Nucleus accumbens (tissue), 56 donors: ENCODE measurements around the gene FHL3.
"Not testable (repeated sequence)": the region's sequence is repeated elsewhere in the genome, so short reads cannot be mapped to it uniquely, and the experiment has no call there.

Experiments
- DNase-seq, 56 donors: peaks; one replicate each; lab custom pipeline; 2025; lab: John Stamatoyannopoulos, UW

Gene FHL3

DNA sequence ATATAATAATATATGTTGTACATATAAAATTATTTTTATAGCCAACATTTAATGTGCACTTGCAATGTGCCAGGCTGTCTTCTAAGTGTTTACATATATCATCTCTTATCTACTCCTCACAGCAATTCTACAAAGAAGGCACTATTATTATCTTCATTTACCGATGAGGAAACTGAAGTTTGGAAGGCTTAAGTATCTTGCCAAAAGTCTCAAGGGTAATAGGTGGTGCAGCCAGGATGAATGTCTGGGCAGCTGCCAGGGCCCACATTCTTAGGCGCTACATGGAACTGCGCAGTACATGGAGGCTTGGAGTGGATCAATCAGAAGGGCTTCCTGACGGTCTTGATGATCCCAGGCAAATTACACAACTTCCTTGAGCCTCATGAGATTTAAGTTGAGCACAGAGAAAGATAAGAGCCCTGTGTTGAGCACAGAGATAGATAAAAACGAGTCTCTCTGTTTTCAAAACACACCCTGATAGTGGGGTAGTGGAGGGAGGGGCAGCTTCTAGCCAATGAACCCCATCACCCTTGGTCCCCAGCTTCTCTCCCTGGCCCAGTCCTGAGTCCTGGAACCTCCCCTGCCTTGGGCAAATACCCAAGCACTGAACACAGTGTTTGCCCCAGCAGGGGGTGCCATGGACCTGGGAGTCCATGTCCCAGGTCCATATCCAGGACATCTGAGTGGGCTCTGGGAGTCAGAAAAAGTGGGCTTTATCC, 32.1 kb upstream of the FHL3 start:
- DNase-seq, result no peak

DNA sequence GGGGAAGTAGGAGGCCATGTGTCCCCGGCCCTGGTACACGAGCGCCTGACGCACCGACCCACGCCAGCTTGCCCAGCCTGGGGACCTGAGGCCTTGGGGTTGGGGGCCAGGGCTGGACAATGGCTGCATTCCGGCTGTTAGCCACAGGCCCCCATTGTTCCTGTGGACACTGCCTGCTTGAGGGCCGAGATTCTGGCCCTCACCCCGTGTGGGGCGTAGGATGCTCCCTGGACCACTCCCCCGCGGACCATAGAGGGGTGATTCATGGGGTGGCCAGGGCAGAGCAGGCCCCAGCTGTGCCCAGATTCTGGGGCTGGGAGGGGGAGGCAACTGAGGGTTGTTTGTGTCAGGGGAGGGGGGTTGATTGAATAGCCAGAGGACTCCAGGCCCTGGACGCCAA, 29.6 kb upstream of the FHL3 start:
- peak in 1 of 56 donors; percentile 32 for DNase-seq

DNA sequence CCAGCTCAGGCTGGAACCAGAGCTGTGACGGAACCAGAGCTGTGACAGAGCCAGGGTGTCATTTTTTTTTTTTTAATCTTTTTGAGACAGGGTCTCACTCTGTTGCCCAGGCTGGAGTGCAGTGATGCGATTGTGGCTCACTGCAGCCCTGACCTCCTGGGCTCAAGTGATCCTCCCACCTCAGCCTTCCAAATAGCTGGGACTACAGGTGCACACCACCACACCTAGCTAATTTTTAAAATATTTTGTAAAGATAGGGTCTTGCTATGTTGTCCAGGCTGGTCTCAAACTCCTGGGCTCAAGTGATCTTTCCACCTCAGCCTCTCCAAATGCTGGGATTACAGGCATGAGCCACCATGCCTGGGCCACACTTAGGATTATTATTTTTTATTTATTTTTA, 27.7 kb upstream of the FHL3 start:
- not testable (repeated sequence) for DNase-seq

DNA sequence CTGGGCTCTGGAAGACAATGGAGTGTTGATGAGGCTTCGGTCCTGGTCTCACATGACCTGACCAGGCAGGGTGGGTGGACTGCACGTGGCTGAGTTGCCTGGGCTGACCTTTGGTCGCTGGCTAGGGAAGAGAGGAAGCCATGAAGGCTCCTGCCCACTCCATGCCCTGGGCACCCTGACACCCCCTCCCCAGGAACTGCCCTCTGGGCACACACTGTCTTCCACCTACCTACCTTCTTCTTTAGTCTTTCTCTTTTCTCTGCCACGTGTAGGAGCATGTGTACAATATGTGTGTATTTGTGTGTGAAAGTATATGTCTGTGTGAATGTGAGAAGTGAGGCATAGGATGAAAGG, 26.2 kb upstream of the FHL3 start:
- DNase-seq, result no peak

- peak in 1 of 56 donors; percentile 11 for DNase-seq
Measured at GRCh38 chr1:38030596-38031512, 25.5 kb upstream of the FHL3 start.

- DNase-seq, result peak in 4 of 56 donors; percentile 17 to 48 (median 30)
Measured at GRCh38 chr1:38029685-38030511, 24.6 kb upstream of the FHL3 start.

- peak in 12 of 56 donors; percentile 20 to 63 (median 48) for DNase-seq
Measured at GRCh38 chr1:38029081-38029681, 23.9 kb upstream of the FHL3 start.

DNA sequence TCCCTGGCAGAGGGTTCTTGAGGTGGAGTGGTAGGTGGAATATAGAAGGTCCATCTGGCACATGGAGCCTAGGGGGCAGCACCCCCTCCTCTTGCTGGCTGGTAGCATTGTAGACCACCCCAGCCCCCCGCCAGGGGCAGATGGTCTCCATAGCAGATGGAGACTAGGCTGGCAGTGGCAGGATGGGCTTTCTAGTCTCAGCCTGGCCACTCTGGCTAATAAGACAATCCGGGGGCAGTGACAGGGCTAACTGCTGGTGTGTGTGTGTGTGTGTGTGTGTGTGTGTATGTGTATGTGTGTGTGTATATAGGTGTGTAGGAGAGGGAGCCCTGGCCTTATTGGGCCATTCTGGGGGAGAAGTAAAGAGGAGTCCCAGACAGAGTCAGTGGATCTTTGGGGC, 23.4 kb upstream of the FHL3 start:
- DNase-seq, result no peak

- DNase-seq, result no peak
Measured at GRCh38 chr1:38028105-38028591, 22.8 kb upstream of the FHL3 start.

DNA sequence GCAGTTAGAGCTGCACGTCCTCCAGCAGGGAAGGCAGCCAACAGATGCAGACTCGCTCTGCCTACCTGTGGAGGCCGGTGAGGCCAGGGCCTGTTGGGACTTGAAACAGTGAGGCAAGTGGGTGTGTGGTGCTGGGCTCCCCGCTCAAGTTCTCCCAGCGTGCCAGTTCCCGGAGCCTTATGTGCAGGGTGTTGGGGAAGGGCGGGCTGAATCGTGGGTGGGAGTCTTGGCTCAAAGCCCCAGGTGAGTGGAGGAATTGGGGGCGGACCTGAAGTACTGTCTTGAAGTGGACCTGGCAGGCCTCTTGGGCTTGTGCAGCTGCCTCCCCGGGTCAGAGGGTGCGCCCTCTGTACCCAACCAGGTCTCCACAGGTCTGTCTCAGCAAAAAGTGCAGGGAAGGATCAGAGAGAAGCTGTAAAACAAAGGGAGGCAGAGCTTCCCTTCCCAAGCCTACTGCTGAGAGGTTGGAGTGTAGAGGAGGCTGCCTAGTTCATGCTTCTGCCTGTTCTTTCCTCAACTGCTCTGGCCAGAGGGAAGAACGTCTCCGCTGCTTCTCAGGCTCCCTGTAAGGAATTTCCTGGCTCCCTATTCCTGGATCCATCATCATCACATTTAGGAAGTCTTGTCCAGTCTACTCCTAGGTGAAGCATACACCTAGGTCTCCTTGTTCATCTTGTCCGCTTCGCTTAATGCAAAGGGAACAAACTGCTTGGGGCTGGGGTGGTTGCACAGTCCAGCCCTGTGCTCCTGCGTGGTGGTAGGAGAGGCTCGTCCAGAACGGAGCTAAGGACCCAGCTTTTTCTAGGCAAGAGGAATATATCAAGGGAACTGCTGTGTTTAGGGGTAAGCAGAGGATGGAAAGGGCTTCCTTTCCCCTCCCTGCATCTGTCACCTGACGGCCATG, 22.1 kb upstream of the FHL3 start:
- DNase-seq, result no peak

DNA sequence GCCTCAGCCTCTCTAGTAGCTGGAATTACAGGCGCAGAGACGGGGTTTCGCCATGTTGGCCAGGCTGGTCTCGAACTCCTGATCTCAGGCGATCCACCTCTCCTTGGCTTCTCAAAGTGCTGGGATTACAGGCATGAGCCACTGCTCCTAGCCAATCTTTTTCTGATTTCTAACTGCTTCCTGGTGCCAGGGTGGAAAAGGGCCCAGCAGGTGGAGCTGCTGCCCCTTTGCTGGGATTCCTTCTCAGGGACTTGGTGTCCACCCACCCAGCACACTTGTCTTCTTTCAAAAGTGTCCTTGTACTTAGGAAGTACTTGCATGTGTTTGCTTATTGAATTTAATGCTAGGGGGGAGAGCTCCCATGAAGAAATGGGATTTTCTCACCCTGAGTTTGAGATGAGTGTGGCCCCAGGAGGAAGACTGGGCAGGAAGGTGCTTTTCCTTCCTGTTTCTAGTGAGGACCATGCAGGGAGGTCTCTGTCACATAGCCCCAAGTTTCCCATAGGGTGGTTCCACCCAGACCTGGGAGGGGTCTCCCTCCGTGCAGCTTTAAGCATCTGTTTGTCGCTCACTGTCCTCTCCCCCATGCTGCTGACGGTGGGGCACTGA, 21.4 kb upstream of the FHL3 start:
- peak in 24 of 56 donors; percentile 18 to 75 (median 44) for DNase-seq

DNA sequence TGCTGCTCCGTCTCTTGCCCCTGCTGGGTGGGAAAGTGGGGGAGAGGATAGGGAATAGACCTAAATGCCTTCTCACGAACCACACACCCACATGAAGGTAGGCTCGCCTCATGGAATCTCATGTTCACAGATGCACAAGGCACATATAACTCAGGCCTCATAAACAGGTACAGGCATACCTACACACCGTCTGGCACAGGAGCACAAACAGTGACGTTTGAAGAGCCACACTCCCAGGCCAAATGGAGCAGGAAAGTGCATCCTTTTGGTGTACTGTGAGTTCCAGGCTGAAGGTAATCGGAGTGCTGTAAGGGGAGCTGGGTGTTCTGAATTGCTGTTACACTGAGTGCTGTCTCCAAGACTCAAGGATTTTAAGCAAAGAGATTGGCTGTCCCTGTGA, 20.4 kb upstream of the FHL3 start:
- DNase-seq, result no peak

DNA sequence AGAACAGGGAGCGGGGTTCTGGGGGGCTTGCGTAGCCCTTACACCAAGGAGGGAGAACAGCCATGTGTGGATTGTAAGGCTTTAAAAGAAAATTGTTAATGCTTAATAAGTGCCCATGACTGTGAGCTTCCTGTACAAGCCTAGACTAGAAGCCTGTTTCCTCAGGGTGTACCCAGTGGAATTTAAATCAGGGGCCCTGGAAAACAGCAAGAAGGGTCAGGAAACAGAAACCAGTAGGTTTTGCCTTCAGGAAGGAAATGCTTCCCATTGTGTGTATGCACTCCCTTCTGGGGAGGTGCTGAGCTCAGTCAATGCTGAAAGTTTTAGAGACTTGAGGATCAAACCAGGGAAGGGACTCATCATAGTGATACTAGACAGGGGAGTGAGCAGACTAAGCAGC, 19.9 kb upstream of the FHL3 start:
- no peak for DNase-seq

DNA sequence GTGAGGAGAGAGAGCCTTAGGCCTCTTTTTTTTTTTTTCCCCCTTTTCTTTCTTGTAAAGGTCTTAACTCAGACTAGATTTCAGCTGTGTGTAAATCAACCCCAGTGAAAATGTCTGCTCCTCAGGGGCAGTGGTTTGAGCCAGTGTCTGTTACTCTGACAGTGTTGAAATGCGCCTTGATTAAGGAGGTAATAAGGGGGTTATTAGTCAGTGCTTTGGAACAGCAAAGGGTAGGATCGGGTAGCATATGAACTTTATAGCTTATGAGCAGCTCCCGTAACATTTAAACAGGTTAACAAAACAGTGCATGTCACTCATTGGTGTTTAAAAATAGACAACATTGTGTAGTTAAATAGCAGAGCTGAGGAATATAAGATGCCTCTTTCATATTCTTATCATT, 17.5 kb upstream of the FHL3 start:
- no peak for DNase-seq

DNA sequence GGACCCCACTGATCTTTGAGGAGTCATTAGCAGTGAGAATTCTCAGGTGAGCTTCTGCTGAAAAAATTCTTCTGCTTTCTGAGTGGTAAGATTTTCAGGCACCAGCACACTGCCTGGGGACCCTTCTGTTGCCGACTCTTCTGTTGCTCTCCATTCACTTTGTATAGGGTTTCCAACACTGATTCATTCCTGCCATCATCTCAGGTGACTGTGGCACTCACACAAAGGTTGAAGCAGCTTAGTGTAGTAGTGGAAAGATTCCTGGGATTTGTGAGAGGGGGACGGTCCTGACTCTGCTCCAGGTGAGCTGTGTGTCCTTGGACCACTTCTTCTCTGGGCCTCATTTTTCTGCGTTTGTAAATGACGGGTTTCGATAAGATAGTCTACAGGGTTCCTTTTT, 16.7 kb upstream of the FHL3 start:
- no peak for DNase-seq

DNA sequence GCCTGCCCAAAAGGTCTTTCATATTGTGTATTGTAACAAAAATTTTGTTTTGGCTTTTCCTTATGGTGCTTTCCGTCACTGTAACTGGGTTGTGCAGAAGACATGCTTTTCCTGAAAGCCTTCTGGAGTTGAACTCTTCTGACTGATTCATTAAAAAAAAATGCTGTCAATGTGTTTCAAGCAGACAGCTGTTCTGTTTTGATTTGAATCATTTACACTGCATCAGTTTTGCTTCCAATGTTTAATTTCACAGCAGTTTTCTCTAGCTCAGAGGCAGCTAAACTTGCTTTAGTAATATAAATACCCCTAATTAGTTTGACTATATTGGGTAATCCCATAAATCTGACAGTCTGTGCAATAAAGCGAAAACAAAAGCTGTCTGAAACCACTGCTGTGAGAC, 15.1 kb upstream of the FHL3 start:
- DNase-seq, result no peak

DNA sequence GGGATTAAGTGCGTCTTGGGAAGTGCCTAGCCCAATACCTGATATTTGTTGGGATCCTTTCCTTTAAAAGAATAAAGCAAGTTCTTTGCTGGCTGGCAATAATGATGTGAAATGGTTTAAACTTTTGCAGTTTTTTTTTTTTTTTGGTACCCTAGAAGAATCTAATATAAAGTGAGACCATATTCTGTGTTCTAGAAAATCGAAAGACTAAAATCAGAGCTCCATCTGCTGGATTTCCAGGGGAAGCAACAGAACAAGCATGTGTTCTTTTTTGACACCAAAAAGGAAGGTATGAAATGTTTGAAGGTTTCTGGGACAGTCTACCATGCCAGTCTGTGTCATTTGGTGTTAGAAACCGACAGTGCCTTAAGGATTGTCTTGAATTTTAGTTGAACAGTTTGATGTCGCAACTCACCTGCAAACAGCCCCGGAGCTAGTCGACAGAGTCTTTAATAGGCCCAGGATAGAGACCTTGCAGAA, 13.6 kb upstream of the FHL3 start:
- DNase-seq, result no peak

GRCh38 chr1:38015978-38016725, 10.8 kb upstream of the FHL3 start:
- peak in 1 of 56 donors; percentile 20 for DNase-seq
